ENCODE measurements around the gene SCNN1A. TPM values are rescaled to one million over a fixed set of nuclear protein-coding genes. Genes with fewer than 3 reads are reported as not detected.

SCNN1A gene
- total and polyA plus RNA-seq, 2 donors (not counting 3 experiments of a cell fraction or from before 2014, with no cell fraction given) = 0.12 to 0.18 TPM

GRCh38 chr12:6354495-6355393 is 20.6 kb downstream of the SCNN1A start:
- POLR2A ChIA-PET = no interaction called here
- DNase-seq (ENCODE audit: low read depth, low spot score) = no peak
- Histone ChIP-seq H3K4me1 (ENCODE audit: control insufficient read depth, extremely low read depth, insufficient read depth, low read length) (peaks cover 8% of the 10 kb centered on the region), H3K9me3 (replicated peaks; ENCODE audit: control insufficient read depth, insufficient read depth, low read length) (no peaks in the 10 kb centered on the region), H3K27me3 (ENCODE audit: control insufficient read depth in 2 of 2, insufficient read depth in 2 of 2, low read length in 2 of 2) (peaks cover 0 to 2% of the 10 kb centered on the region in 2 experiments), H3K36me3 (ENCODE audit: control insufficient read depth in 2 of 2, extremely low read depth in 1 of 2, insufficient read depth in 2 of 2, low read length in 2 of 2) (no peaks in the 10 kb centered on the region), H3K9ac (replicated peaks; ENCODE audit: extremely low read depth, insufficient read depth, low read length) (no peak overlapping the region), H3K4me2 (ENCODE audit: insufficient read depth, low read length) (no peak overlapping the region), H3K79me2 (ENCODE audit: control insufficient read depth, insufficient read depth, low read length) (no peaks in the 10 kb centered on the region), H3K4me3 (replicated peaks in 1 of 3; ENCODE audit: insufficient read depth in 1 of 3, low read depth in 1 of 3, low read length in 3 of 3) (no peak overlapping the region), H4K20me1 (replicated peaks; ENCODE audit: control insufficient read depth, extremely low read depth, insufficient read depth, low read length) (no peaks in the 10 kb centered on the region), H3K27ac (ENCODE audit: insufficient read depth, low read depth, low read length) (no peak overlapping the region), H2AFZ (ENCODE audit: low read depth, low read length) (no peak overlapping the region), H3K9me1 (replicated peaks; ENCODE audit: control insufficient read depth, extremely low read depth, insufficient read depth, low read length) (no peaks in the 10 kb centered on the region)
- no TSS peak for BruUV-seq (replicated peaks)
- FAIRE-seq = no peak
- dilution Hi-C loops (cut with MboI; ENCODE audit: extremely low pct_ligation_motif_present, low sequenced_read_pairs) (no loop called here), intact Hi-C loops (cut with micrococcal nuclease) (no loop called here)
- no peak for TF ChIP-seq JUN (IDR thresholded peaks at IDR 0.05; ENCODE audit: borderline replicate concordance, insufficient read depth, insufficient read length, low read depth)
- TF ChIP-seq POLR2A (IDR thresholded peaks at IDR 0.05; ENCODE audit: low read depth, low read length) = no peak
- no peak for TF ChIP-seq GATA2 (IDR thresholded peaks at IDR 0.05; ENCODE audit: insufficient read depth, insufficient read length, low read depth, low read length)
- no peak for TF ChIP-seq POLR2AphosphoS5 (IDR thresholded peaks at IDR 0.05; ENCODE audit: insufficient read depth, low read depth, low read length)
- TF ChIP-seq CTCF (IDR thresholded peaks at IDR 0.05; ENCODE audit: extremely low read depth in 1 of 2, insufficient read depth in 1 of 2, low read depth in 1 of 2, low read length in 2 of 2) = no peak
- no peak for TF ChIP-seq FOS (IDR thresholded peaks at IDR 0.05; ENCODE audit: borderline replicate concordance, insufficient read depth, low read length)
- TF ChIP-seq EZH2 (IDR thresholded peaks at IDR 0.05; ENCODE audit: borderline replicate concordance, low read depth, low read length, severe bottlenecking) = no peak
- TF ChIP-seq MYC (IDR thresholded peaks at IDR 0.05; ENCODE audit: low read depth, low read length) = no peak
- CTCF ChIA-PET = interaction anchor here (1.6 kb wide), 1 partner anchor 13 kb away, joined by 5 read pairs; the partner anchor contains the start of gene TNFRSF1A
